Coronary artery (tissue), 2 donors: Measurements from ENCODE around the gene WNK2.

Source experiments
- DNase-seq: peaks from one replicate; pipeline ENCODE4 v3.0.0-alpha.2; 2017; ENCODE audit warnings: low spot score
- H3K27ac ChIP-seq, 2 donors: fragments of 200-600 bp; sonication (generic); one replicate each; pipeline ENCODE4 v1.5.1; 2016 to 2019
- H3K4me3 ChIP-seq: fragments of 200-600 bp; sonication (generic); 2 replicates; pipeline ENCODE4 v1.5.1; 2016; ENCODE audit warnings: mild to moderate bottlenecking, moderate library complexity
- CTCF ChIP-seq: fragments of 200-600 bp; sonication (generic); IDR thresholded peaks from one replicate; pipeline ENCODE4 v1.5.1; 2019; ENCODE audit warnings: antibody characterized with exemption

Gene WNK2

GRCh38 chr9:93306081-93306480 lies 122.1 kb downstream of the WNK2 start:
- TF ChIP-seq CTCF = no peak
- H3K27ac ChIP-seq = no peak overlapping the region
- DNase-seq = no peak
- H3K4me3 ChIP-seq = no peak overlapping the region

- no peak overlapping the region for H3K27ac ChIP-seq
- peak; percentile 53 for DNase-seq
- no peak for TF ChIP-seq CTCF
- H3K4me3 ChIP-seq = no peak overlapping the region
Observed at GRCh38 chr9:93306579-93307091, 122.7 kb downstream of the WNK2 start.

GRCh38 chr9:93307468-93308157 lies 123.7 kb downstream of the WNK2 start:
- DNase-seq = peak; percentile 49
- Histone ChIP-seq H3K4me3 (no peak overlapping the region), H3K27ac (no peak overlapping the region)
- TF ChIP-seq CTCF = no peak

- no peak for TF ChIP-seq CTCF
- Histone ChIP-seq H3K4me3 (no peak overlapping the region), H3K27ac (no peak overlapping the region)
- DNase-seq = peak; percentile 53
Observed at GRCh38 chr9:93308158-93308602, 124.2 kb downstream of the WNK2 start.

GRCh38 chr9:93308676-93309075 lies 124.7 kb downstream of the WNK2 start:
- no peak for TF ChIP-seq CTCF
- no peak overlapping the region for H3K27ac ChIP-seq
- DNase-seq = peak; percentile 68
- H3K4me3 ChIP-seq = no peak overlapping the region

- peak; percentile 28 for DNase-seq
- H3K4me3 ChIP-seq = no peak overlapping the region
Observed at GRCh38 chr9:93309889-93310425, 126.0 kb downstream of the WNK2 start.

More at GRCh38 chr9:93309889-93310425, 126.0 kb downstream of the WNK2 start:
- no peak overlapping the region for H3K27ac ChIP-seq
- TF ChIP-seq CTCF = no peak
